OCI-LY1 (cell line): ENCODE results near the gene JAM3.

ENCODE experiments used
- H2AFZ ChIP-seq: fragments of 200-600 bp; sonication (generic), shearing (Covaris generic); 2 replicates; pipeline ENCODE4 v1.6.0; 2014; ENCODE audit warnings: antibody characterized with exemption, mild to moderate bottlenecking, low read length
- H3F3A ChIP-seq: fragments of 200-600 bp; sonication (generic), shearing (Covaris generic); 2 replicates; pipeline ENCODE4 v1.6.0; 2014; ENCODE audit warnings: mild to moderate bottlenecking, antibody characterized with exemption, low read length, moderate library complexity; ENCODE audit not compliant: insufficient read depth
- H3K27ac ChIP-seq: fragments of 200-600 bp; sonication (generic); 2 replicates; pipeline ENCODE4 v1.5.1; 2014; ENCODE audit warnings: low read length, mixed run types, mild to moderate bottlenecking, low read depth; ENCODE audit not compliant: poor library complexity, severe bottlenecking
- H3K27me3 ChIP-seq: fragments of 200-600 bp; sonication (generic); 2 replicates; pipeline ENCODE4 v1.6.0; 2014; ENCODE audit warnings: antibody characterized with exemption, mild to moderate bottlenecking, low read length, moderate library complexity; ENCODE audit not compliant: insufficient read depth
- H3K36me3 ChIP-seq: fragments of 200-600 bp; sonication (generic); 2 replicates; pipeline ENCODE4 v1.6.1; 2014; ENCODE audit warnings: mild to moderate bottlenecking, antibody characterized with exemption, low read length, moderate library complexity, mixed read lengths; ENCODE audit not compliant: insufficient read depth
- H3K4me1 ChIP-seq: fragments of 200-600 bp; sonication (generic); 2 replicates; pipeline ENCODE4 v1.5.1; 2014; ENCODE audit warnings: mild to moderate bottlenecking, low read length, moderate library complexity; ENCODE audit not compliant: insufficient read depth, severe bottlenecking
- H3K4me2 ChIP-seq: fragments of 200-600 bp; sonication (generic), shearing (Covaris generic); 2 replicates; pipeline ENCODE4 v1.6.1; 2014; ENCODE audit warnings: low read length
- H3K4me3 ChIP-seq: fragments of 200-600 bp; sonication (generic); 2 replicates; pipeline ENCODE4 v1.5.1; 2014; ENCODE audit warnings: low read length, low read depth, mild to moderate bottlenecking, mixed read lengths; ENCODE audit not compliant: poor library complexity, severe bottlenecking
- H3K79me2 ChIP-seq: fragments of 200-600 bp; shearing (Covaris generic); 2 replicates; pipeline ENCODE4 v1.6.1; 2016; ENCODE audit warnings: mixed run types, low read length, mixed read lengths; ENCODE audit not compliant: insufficient read depth
- H3K9ac ChIP-seq: fragments of 200-600 bp; sonication (generic), shearing (Covaris generic); 2 replicates; pipeline ENCODE4 v1.6.1; 2014; ENCODE audit warnings: mild to moderate bottlenecking, low read length, mixed read lengths
- H3K9me2 ChIP-seq: fragments of 200-600 bp; sonication (generic), shearing (Covaris generic); 2 replicates; pipeline ENCODE4 v1.6.1; 2014; ENCODE audit warnings: low read depth, mild to moderate bottlenecking, low read length, mixed read lengths
- H3K9me3 ChIP-seq: fragments of 200-600 bp; shearing (Covaris generic); 2 replicates; pipeline ENCODE4 v1.6.1; 2014; ENCODE audit warnings: low read length, mixed read lengths
- H4K20me1 ChIP-seq: fragments of 200-600 bp; sonication (generic), shearing (Covaris generic); 2 replicates; pipeline ENCODE4 v1.6.0; 2016; ENCODE audit warnings: mild to moderate bottlenecking, low read length; ENCODE audit not compliant: insufficient read depth
- EZH2 ChIP-seq: fragments of 200-600 bp; sonication (generic), shearing (Covaris generic); IDR thresholded peaks from 2 replicates; pipeline ENCODE4 v1.8.0; 2017; ENCODE audit warnings: borderline replicate concordance, mixed run types, mild to moderate bottlenecking, antibody characterized with exemption, low read length, moderate library complexity, mixed read lengths
- TF ChIP-seq, protein P1 (sequence below): fragments of 200-600 bp; sonication (generic), shearing (Covaris generic); IDR thresholded peaks from 2 replicates; pipeline ENCODE4 v1.5.1; 2017; ENCODE audit warnings: mild to moderate bottlenecking, antibody characterized with exemption, low read length, moderate library complexity, mixed read lengths

JAM3 gene

DNA sequence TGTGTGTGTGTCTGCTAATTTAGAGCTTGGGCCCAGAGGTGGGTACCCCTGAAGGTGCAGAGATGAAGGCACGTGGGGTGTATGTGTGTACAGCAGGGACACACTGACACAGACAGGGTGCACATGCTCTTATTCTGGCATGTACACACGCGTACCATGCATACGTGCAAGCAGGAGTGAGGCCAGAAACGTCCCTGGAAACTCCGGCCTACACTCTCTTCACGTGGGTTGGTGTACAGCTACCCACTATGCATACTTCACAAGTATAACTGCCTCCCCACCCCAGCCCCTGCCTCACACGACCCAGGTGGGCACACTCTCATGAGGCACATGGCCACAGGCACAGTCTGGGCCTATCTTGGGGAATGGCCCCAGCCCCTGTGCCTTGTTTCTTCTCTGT lies 27.5 kb upstream of the JAM3 start:
- H3K9ac ChIP-seq: no peak overlapping the region
- H3K4me1 ChIP-seq: no peaks in the 10 kb centered on the region
- H3K9me2 ChIP-seq: no peaks in the 10 kb centered on the region
- TF ChIP-seq, protein P1, sequence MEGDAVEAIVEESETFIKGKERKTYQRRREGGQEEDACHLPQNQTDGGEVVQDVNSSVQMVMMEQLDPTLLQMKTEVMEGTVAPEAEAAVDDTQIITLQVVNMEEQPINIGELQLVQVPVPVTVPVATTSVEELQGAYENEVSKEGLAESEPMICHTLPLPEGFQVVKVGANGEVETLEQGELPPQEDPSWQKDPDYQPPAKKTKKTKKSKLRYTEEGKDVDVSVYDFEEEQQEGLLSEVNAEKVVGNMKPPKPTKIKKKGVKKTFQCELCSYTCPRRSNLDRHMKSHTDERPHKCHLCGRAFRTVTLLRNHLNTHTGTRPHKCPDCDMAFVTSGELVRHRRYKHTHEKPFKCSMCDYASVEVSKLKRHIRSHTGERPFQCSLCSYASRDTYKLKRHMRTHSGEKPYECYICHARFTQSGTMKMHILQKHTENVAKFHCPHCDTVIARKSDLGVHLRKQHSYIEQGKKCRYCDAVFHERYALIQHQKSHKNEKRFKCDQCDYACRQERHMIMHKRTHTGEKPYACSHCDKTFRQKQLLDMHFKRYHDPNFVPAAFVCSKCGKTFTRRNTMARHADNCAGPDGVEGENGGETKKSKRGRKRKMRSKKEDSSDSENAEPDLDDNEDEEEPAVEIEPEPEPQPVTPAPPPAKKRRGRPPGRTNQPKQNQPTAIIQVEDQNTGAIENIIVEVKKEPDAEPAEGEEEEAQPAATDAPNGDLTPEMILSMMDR: no peak
- no peak for TF ChIP-seq EZH2
- no peaks in the 10 kb centered on the region for H3K9me3 ChIP-seq
- H2AFZ ChIP-seq: no peak overlapping the region
- no peak overlapping the region for H3K27ac ChIP-seq
- no peaks in the 10 kb centered on the region for H3K36me3 ChIP-seq
- H3K4me3 ChIP-seq: no peak overlapping the region
- no peaks in the 10 kb centered on the region for H3F3A ChIP-seq
- H3K27me3 ChIP-seq: no peaks in the 10 kb centered on the region
- no peak overlapping the region for H3K4me2 ChIP-seq
- no peaks in the 10 kb centered on the region for H4K20me1 ChIP-seq
- H3K79me2 ChIP-seq: no peaks in the 10 kb centered on the region

DNA sequence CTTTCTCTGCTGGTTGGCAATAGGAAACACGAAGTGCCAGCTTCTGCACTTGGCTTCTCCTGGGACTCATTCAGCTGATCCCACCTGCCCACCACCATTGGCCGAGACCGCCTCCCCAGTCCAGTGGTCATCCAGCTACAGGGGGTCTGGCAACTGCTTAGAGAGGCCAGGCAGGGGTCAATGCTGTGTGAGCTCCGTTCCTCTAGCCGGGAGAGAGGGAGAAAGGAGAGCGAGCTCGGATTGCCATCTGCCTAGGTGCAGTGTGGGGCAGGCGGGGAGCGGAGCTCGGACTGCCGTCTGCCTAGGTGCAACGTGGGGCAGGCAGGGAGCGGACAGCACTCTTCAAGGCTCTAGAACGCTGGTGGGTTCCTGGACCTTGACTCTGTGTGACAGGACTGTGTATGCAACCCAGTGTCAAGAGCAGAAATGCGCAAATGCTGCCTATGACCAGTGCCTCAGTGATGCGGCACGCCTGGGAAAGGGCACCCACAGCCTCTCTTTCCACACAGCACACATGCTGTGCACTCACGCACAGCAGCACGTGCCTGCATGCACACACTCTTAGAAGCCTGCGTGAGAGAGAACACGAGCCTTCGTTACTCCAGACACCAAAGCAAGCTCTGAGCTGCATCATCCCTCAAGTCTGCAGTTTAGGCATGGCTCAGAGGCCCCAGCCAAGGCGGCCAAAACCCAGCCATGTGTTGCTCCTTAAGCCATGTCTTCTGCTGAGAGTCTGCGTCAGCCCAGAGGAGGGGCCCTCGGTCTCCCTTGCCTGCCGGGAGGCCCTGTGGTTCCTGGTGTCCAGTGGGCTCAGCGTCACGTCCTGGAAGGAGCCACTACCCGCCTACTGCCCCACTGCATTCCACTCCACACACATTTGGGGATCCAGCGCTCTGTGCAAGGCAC lies 26.8 kb upstream of the JAM3 start:
- Histone ChIP-seq H3K4me3 (no peak overlapping the region), H3K9ac (no peak overlapping the region), H3F3A (no peaks in the 10 kb centered on the region), H3K4me1 (no peaks in the 10 kb centered on the region), H3K27ac (no peak overlapping the region), H3K27me3 (no peaks in the 10 kb centered on the region), H3K9me3 (no peaks in the 10 kb centered on the region), H4K20me1 (no peaks in the 10 kb centered on the region), H3K9me2 (no peaks in the 10 kb centered on the region), H3K36me3 (no peaks in the 10 kb centered on the region), H2AFZ (no peak overlapping the region), H3K4me2 (no peak overlapping the region), H3K79me2 (no peaks in the 10 kb centered on the region)
- TF ChIP-seq, protein P1: no peak
- TF ChIP-seq EZH2: no peak

DNA sequence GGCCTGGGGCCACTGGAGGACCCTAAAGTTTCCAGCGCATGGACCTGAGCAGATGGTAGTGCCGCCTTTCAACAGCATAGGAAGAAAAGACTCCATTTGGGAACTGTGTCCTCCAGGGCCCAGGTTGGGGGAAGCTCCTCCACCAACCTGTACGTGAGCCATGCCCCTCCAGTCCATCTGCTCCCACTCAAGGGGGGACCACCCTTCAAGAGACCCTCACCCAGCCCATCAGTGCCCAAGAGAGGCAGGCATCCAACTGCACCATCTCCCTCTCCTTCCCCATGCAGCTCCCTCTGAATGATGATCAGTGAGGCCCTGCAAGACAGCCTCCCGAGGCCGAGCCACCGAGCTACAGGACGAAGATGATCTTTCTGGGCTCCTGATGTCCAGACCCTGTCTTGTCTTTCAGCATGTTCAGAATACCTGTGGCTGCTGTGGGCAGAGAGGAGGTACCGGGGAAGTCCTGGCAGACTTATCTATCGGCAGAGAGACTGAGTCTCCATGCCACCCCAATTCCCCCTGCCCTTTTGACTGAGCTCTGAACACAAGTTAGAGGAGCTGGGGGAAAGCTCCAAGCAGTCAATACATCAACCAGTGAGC lies 25.0 kb upstream of the JAM3 start:
- Histone ChIP-seq H3K4me3 (no peak overlapping the region), H3K9ac (no peak overlapping the region), H3F3A (no peaks in the 10 kb centered on the region), H2AFZ (no peak overlapping the region), H3K27ac (no peak overlapping the region), H3K4me2 (no peak overlapping the region), H3K9me3 (no peaks in the 10 kb centered on the region), H3K79me2 (no peaks in the 10 kb centered on the region), H3K27me3 (no peaks in the 10 kb centered on the region), H3K4me1 (no peaks in the 10 kb centered on the region), H4K20me1 (no peaks in the 10 kb centered on the region), H3K36me3 (no peaks in the 10 kb centered on the region), H3K9me2 (no peaks in the 10 kb centered on the region)
- no peak for TF ChIP-seq EZH2
- TF ChIP-seq, protein P1: no peak
